GM20431 (cell line): ENCODE measurements around the gene TUBB6.

Experiments used
- in situ Hi-C: fragments of 300-500 bp; cut with MseI, MboI; formaldehyde crosslinking; loops from one replicate; pipeline ENCODE4 v1.15.0; 2020; ENCODE audit warnings: low sequenced_read_pairs; ENCODE audit not compliant: unreplicated experiment

TUBB6 gene

GRCh38 chr18:12307701-12308385 lies at the start of gene TUBB6:
TUBB6 (plus strand) TSS chr18:12308241; CDS start chr18:12308293, 52 bp downstream.
- in situ Hi-C loops: no loop called here

GRCh38 chr18:12258719-12259705 lies 49.0 kb upstream of the TUBB6 start:
- in situ Hi-C loops: no loop called here

GRCh38 chr18:12262748-12263147 lies 45.3 kb upstream of the TUBB6 start:
- in situ Hi-C loops: no loop called here

GRCh38 chr18:12264864-12265263 lies 43.2 kb upstream of the TUBB6 start:
- in situ Hi-C loops: no loop called here

- in situ Hi-C loops: no loop called here
Observed at GRCh38 chr18:12271376-12272235, 36.4 kb upstream of the TUBB6 start.

GRCh38 chr18:12274793-12275192 lies 33.2 kb upstream of the TUBB6 start:
- in situ Hi-C loops: no loop called here

GRCh38 chr18:12276736-12277554 lies 31.1 kb upstream of the TUBB6 start:
- in situ Hi-C loops: no loop called here

GRCh38 chr18:12278215-12278671 lies 29.8 kb upstream of the TUBB6 start:
- in situ Hi-C loops: no loop called here

GRCh38 chr18:12278741-12279682 lies 29.0 kb upstream of the TUBB6 start:
- in situ Hi-C loops: no loop called here

- in situ Hi-C loops: no loop called here
Observed at GRCh38 chr18:12279781-12280531, 28.1 kb upstream of the TUBB6 start.

- in situ Hi-C loops: no loop called here
Observed at GRCh38 chr18:12281861-12282260, 26.2 kb upstream of the TUBB6 start.

GRCh38 chr18:12282442-12283039 lies 25.5 kb upstream of the TUBB6 start:
- in situ Hi-C loops: no loop called here

GRCh38 chr18:12283256-12283655 lies 24.8 kb upstream of the TUBB6 start:
- in situ Hi-C loops: no loop called here

GRCh38 chr18:12283666-12284065 lies 24.4 kb upstream of the TUBB6 start:
- in situ Hi-C loops: no loop called here

- in situ Hi-C loops: no loop called here
Observed at GRCh38 chr18:12287131-12287681, 20.8 kb upstream of the TUBB6 start.

- in situ Hi-C loops: no loop called here
Observed at GRCh38 chr18:12287684-12288402, 20.2 kb upstream of the TUBB6 start.
